CD4-positive, alpha-beta T cell (primary cell): ENCODE measurements around the gene FKBP2. TPM values are rescaled to one million over a fixed set of nuclear protein-coding genes. Genes with fewer than 3 reads are reported as not detected.
A peak's percentile ranks its signal among the peaks of the same experiment; 100 is the strongest.

ENCODE experiments used
- ATAC-seq: fragments of 200-7000 bp; cut with Tn5 transposase; one replicate; pipeline ENCODE4 v1.10.0; 2022; ENCODE audit warnings: mild to moderate bottlenecking; ENCODE audit not compliant: poor library complexity
- CTCF ChIA-PET: fragments of 350-600 bp; sonication (Branson Sonifier 250); formaldehyde crosslinking; loops from one replicate; lab custom pipeline; 2021; ENCODE audit warnings: antibody characterized with exemption, inconsistent platforms; lab: Charles Lee
- POLR2A ChIA-PET: fragments of 350-600 bp; sonication (Branson Sonifier 250); formaldehyde crosslinking; loops from one replicate; lab custom pipeline; 2021; ENCODE audit warnings: antibody characterized with exemption, inconsistent platforms; lab: Charles Lee
- DNase-seq, 14 experiments: peaks; one replicate each; pipeline ENCODE4 v3.0.0-alpha.2; 2013 to 2020; ENCODE audit warnings: mixed read lengths in 2 of 14
- H3K27ac ChIP-seq, 2 donors: one replicate each; pipeline versions ENCODE4 v1.5.1 to v1.7.0; 2013; ENCODE audit warnings: low read length in 2 of 2, low read depth in 1 of 2, mild to moderate bottlenecking in 1 of 2
- H3K27me3 ChIP-seq, 2 experiments: 1 replicate in 1 of 2; 2 replicates in 1 of 2; pipeline versions ENCODE4 v1.6.1 to v1.7.0; 2013; ENCODE audit warnings: low read length in 2 of 2, control low read depth in 1 of 2, mild to moderate bottlenecking in 1 of 2, moderate library complexity in 1 of 2; ENCODE audit not compliant: insufficient read depth in 2 of 2, control insufficient read depth in 1 of 2
- H3K36me3 ChIP-seq: one replicate; pipeline ENCODE4 v1.6.1; 2013; ENCODE audit warnings: low read length, control low read depth; ENCODE audit not compliant: insufficient read depth
- H3K4me1 ChIP-seq: one replicate; pipeline ENCODE4 v1.6.1; 2013; ENCODE audit warnings: low read length, control low read depth; ENCODE audit not compliant: insufficient read depth
- H3K4me3 ChIP-seq: one replicate; pipeline ENCODE4 v1.5.1; 2013; ENCODE audit warnings: mild to moderate bottlenecking, low read length, moderate library complexity
- H3K9me3 ChIP-seq, 2 experiments: 1 replicate in 1 of 2; 2 replicates in 1 of 2; pipeline versions ENCODE4 v1.6.1 to v1.7.0; 2013; ENCODE audit warnings: low read length in 2 of 2, mild to moderate bottlenecking in 2 of 2, control low read depth in 1 of 2, moderate library complexity in 1 of 2; ENCODE audit not compliant: control insufficient read depth in 1 of 2, insufficient read depth in 1 of 2
- H3K27ac Mint-ChIP-seq: one replicate; pipeline ENCODE4 v1.8.0; 2020; ENCODE audit warnings: mixed read lengths
- H3K27me3 Mint-ChIP-seq: one replicate; pipeline ENCODE4 v1.8.0; 2021; ENCODE audit warnings: mixed read lengths
- H3K36me3 Mint-ChIP-seq: one replicate; pipeline ENCODE4 v1.8.0; 2021; ENCODE audit warnings: low read depth, mixed read lengths
- H3K4me1 Mint-ChIP-seq: one replicate; pipeline ENCODE4 v1.8.0; 2021; ENCODE audit warnings: low read depth, mixed read lengths
- H3K4me3 Mint-ChIP-seq: one replicate; pipeline ENCODE4 v1.8.0; 2020; ENCODE audit warnings: mild to moderate bottlenecking, mixed read lengths
- H3K9me3 Mint-ChIP-seq: one replicate; pipeline ENCODE4 v1.8.0; 2020; ENCODE audit warnings: mixed read lengths
- intact Hi-C, 2 experiments: fragments of 100-400 bp; cut with DNase I in 1 of 2; cut with micrococcal nuclease in 1 of 2; formaldehyde crosslinking; loops; one replicate each; pipeline versions ENCODE4 v1.15.1 to v1.9.0; 2023 to 2025; cut with DNase I, micrococcal nuclease
- total RNA-seq, 174 experiments: library from RNA in 2 of 174; stranded (reverse) in 2 of 174; gene quantifications; one replicate each; pipeline ENCODE4 v1.2.3 and lab custom pipeline; 2021 to 2026
- TF ChIP-seq, protein P1 (sequence below): fragments of 200-600 bp; IDR thresholded peaks from one replicate; pipeline ENCODE4 v1.8.0; 2022; ENCODE audit warnings: antibody characterized with exemption, mild to moderate bottlenecking

Gene FKBP2
- total RNA-seq, 2 experiments from 2014 or later = 11.2 to 14.6 TPM

- CTCF ChIA-PET = interaction anchor here (1.5 to 3.9 kb wide), 4 partner anchors 40 to 60 kb away, joined by 9 to 15 read pairs (median 12); no protein-coding TSS in a partner anchor
- Histone ChIP-seq H3K27ac (no peak overlapping the region), H3K9me3 (no peaks in the 10 kb centered on the region), H3K4me3 (no peak overlapping the region), H3K4me1 (peaks cover 61% of the 10 kb centered on the region), H3K27me3 (no peaks in the 10 kb centered on the region), H3K36me3 (peaks cover 10% of the 10 kb centered on the region)
- ATAC-seq (no peak), DNase-seq (no peak)
- Mint-ChIP-seq H3K9me3 (no peaks in the 10 kb centered on the region), H3K4me3 (peak overlapping the region; percentile 81), H3K27ac (peak overlapping the region; percentile 100), H3K36me3 (peaks cover 30% of the 10 kb centered on the region), H3K27me3 (no peaks in the 10 kb centered on the region), H3K4me1 (peaks cover 52% of the 10 kb centered on the region)
- POLR2A ChIA-PET = interaction anchor here (1.3 to 6.2 kb wide), 6 partner anchors 14 to 73 kb away, joined by 6 to 69 read pairs (median 13); partner anchors contain the start of genes DNAJC4, ESRRA, FERMT3 and PRDX5
- intact Hi-C loops = loop anchor here (5.0 kb wide), 1 partner anchor 37 kb away; the partner anchor contains the start of gene FERMT3 (in 2 of the 2)
- TF ChIP-seq, protein P1, sequence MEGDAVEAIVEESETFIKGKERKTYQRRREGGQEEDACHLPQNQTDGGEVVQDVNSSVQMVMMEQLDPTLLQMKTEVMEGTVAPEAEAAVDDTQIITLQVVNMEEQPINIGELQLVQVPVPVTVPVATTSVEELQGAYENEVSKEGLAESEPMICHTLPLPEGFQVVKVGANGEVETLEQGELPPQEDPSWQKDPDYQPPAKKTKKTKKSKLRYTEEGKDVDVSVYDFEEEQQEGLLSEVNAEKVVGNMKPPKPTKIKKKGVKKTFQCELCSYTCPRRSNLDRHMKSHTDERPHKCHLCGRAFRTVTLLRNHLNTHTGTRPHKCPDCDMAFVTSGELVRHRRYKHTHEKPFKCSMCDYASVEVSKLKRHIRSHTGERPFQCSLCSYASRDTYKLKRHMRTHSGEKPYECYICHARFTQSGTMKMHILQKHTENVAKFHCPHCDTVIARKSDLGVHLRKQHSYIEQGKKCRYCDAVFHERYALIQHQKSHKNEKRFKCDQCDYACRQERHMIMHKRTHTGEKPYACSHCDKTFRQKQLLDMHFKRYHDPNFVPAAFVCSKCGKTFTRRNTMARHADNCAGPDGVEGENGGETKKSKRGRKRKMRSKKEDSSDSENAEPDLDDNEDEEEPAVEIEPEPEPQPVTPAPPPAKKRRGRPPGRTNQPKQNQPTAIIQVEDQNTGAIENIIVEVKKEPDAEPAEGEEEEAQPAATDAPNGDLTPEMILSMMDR = no peak
These were observed 3.2 kb downstream of the FKBP2 start for GRCh38 chr11:64244107-64244506.

DNA sequence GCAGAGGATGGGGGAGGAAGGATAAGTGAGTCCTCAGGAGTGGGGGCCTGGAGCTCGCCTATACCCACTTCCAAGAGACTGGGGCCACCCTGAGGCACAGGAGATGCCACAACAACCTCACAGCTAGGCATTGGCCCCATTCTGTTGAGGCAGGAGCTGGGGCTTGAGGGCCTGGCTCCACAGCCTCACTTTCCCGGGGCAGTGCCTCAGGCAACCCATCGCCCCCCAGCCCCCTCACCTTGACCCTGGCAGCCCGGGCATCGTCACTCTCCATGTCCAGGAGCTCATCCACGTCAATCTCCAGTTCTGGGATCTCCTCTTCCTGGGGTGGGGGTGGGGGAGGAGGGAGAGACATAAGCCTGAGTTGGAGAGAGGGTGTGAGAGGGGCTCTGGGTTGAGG, 4.1 kb downstream of the FKBP2 start:
- POLR2A ChIA-PET = interaction anchor here (1.0 to 6.2 kb wide), 10 partner anchors 9 to 1390 kb away, joined by 3 to 65 read pairs (median 14); partner anchors contain the start of genes DNAJC4, ESRRA, FERMT3 and NUDT22
- peak overlapping the region; percentile 64 for H3K4me3 ChIP-seq

DNA sequence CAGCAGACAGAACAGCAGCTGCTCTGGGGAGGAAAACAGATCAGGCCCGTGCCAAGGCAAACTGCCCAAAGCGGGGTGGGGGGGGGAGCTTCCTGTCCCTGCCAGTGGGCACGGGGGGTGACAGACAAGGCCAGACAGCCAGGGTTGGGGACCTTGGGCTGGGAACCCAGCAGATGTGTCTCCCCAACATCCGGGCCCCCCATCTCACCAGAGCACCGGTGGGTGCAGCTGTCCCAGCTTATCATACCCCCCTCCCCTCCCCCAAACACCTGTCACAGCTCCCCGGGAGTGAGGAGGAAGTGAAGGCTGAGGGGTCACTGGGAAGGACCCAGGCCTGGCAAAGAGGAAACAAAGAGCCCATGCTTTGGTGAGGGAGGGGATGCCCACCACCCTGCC, 4.5 kb downstream of the FKBP2 start:
- Histone ChIP-seq H3K4me1 (peaks cover 57% of the 10 kb centered on the region), H3K9me3 (no peaks in the 10 kb centered on the region), H3K27ac (peak overlapping the region in 1 of 2 donors; percentile 48), H3K27me3 (no peaks in the 10 kb centered on the region), H3K36me3 (peaks cover 10% of the 10 kb centered on the region), H3K4me3 (peak overlapping the region; percentile 64)
- Mint-ChIP-seq H3K36me3 (peaks cover 25% of the 10 kb centered on the region), H3K4me1 (peaks cover 48% of the 10 kb centered on the region), H3K27me3 (no peaks in the 10 kb centered on the region), H3K27ac (peak overlapping the region; percentile 82), H3K4me3 (peak overlapping the region; percentile 94), H3K9me3 (no peaks in the 10 kb centered on the region)
- TF ChIP-seq, protein P1 = no peak
- DNase-seq = peak in 11 of 14 experiments; percentile 17 to 79 (median 52)
- no peak for ATAC-seq
- CTCF ChIA-PET = interaction anchor here (0.6 to 3.9 kb wide), 7 partner anchors 10 to 60 kb away, joined by 3 to 15 read pairs (median 10); partner anchors contain the start of genes NUDT22, STIP1 and TRPT1
- POLR2A ChIA-PET = interaction anchor here (1.0 to 6.2 kb wide), 13 partner anchors 10 to 1390 kb away, joined by 3 to 65 read pairs (median 13); partner anchors contain the start of genes BAD, DNAJC4, ESRRA and FERMT3
- intact Hi-C loops = no loop called here

More for the DNA sequence above, 4.1 kb downstream of the FKBP2 start:
- H3K27ac ChIP-seq = peak overlapping the region; percentile 48
- intact Hi-C loops = loop anchor here (5.0 kb wide), 1 partner anchor 38 kb away; the partner anchor contains the start of gene FERMT3 (in 2 of the 2)
- TF ChIP-seq, protein P1 = no peak
- peaks cover 57% of the 10 kb centered on the region for H3K4me1 ChIP-seq
- H3K9me3 ChIP-seq = no peaks in the 10 kb centered on the region
- no peaks in the 10 kb centered on the region for H3K9me3 Mint-ChIP-seq
- H3K4me3 Mint-ChIP-seq = peak overlapping the region; percentile 31
- H3K27me3 Mint-ChIP-seq = no peaks in the 10 kb centered on the region
- peaks cover 29% of the 10 kb centered on the region for H3K36me3 Mint-ChIP-seq
- DNase-seq (no peak), ATAC-seq (no peak)
- H3K36me3 ChIP-seq = peaks cover 10% of the 10 kb centered on the region
- no peaks in the 10 kb centered on the region for H3K27me3 ChIP-seq
- H3K4me1 Mint-ChIP-seq = peaks cover 50% of the 10 kb centered on the region
- CTCF ChIA-PET = interaction anchor here (0.6 to 3.9 kb wide), 7 partner anchors 10 to 59 kb away, joined by 3 to 15 read pairs (median 10); partner anchors contain the start of genes NUDT22, STIP1 and TRPT1
- H3K27ac Mint-ChIP-seq = peak overlapping the region; percentile 82
